H1 (cell line): ENCODE results near the gene ALDH1A3. TPM values are rescaled to one million over a fixed set of nuclear protein-coding genes. Genes with fewer than 3 reads are reported as not detected.

Experiments used
- CTCF ChIA-PET: fragments of 300-600 bp; sonication (Branson Sonifier 250); formaldehyde crosslinking; loops from one replicate; lab custom pipeline; 2021; ENCODE audit not compliant: partially characterized antibody; lab: Charles Lee
- POLR2A ChIA-PET: fragments of 300-600 bp; sonication (Branson Sonifier 250); formaldehyde crosslinking; loops from one replicate; lab custom pipeline; 2021; ENCODE audit warnings: inconsistent platforms; ENCODE audit not compliant: partially characterized antibody; lab: Charles Lee
- DNase-seq, 2 experiments: peaks; one replicate each; pipeline versions ENCODE4 v3.0.0 to v3.0.0-alpha.2; 2010 to 2022; ENCODE audit warnings: low spot score in 2 of 2, low read depth in 1 of 2, mixed read lengths in 1 of 2
- FAIRE-seq: peaks from 2 replicates; lab custom pipeline; 2011; peaks lifted over from hg19 to GRCh38; lab: Jason Lieb, UNC
- H2AFZ ChIP-seq: 2 replicates; pipeline ENCODE4 v1.8.1; 2012; ENCODE audit warnings: low read length, inconsistent platforms
- H2AK5ac ChIP-seq: 2 replicates; pipeline ENCODE4 v1.6.1; 2013; ENCODE audit warnings: low read depth, low read length
- H2BK120ac ChIP-seq: replicated peaks from 2 replicates; pipeline ENCODE3; 2013; ENCODE audit warnings: low read depth, low read length, inconsistent platforms
- H2BK12ac ChIP-seq: 2 replicates; pipeline ENCODE4 v1.6.1; 2013; ENCODE audit warnings: low read depth, low read length
- H2BK15ac ChIP-seq: 2 replicates; pipeline ENCODE4 v1.6.1; 2013; ENCODE audit warnings: low read length
- H2BK20ac ChIP-seq: 2 replicates; pipeline ENCODE4 v1.6.1; 2013; ENCODE audit warnings: low read length
- H2BK5ac ChIP-seq: 2 replicates; pipeline ENCODE4 v1.6.1; 2013; ENCODE audit warnings: low read depth, low read length
- H3K14ac ChIP-seq: 2 replicates; pipeline ENCODE4 v1.6.1; 2013; ENCODE audit warnings: inconsistent platforms; ENCODE audit not compliant: insufficient read length
- H3K18ac ChIP-seq: 2 replicates; pipeline ENCODE4 v1.6.1; 2013; ENCODE audit warnings: low read length; ENCODE audit errors: extremely low read depth
- H3K23ac ChIP-seq: 2 replicates; pipeline ENCODE4 v1.6.1; 2013; ENCODE audit warnings: inconsistent platforms; ENCODE audit not compliant: insufficient read length
- H3K23me2 ChIP-seq: 2 replicates; pipeline ENCODE4 v1.6.1; 2013; ENCODE audit warnings: low read depth, low read length
- H3K27ac ChIP-seq: 2 replicates; pipeline ENCODE4 v1.6.1; 2011; ENCODE audit warnings: low read depth, low read length, inconsistent platforms
- H3K27me3 ChIP-seq, 4 experiments: replicated peaks in 1 of 4; 1 replicate in 1 of 4; 2 replicates in 3 of 4; pipeline versions ENCODE4 v1.6.1 to v1.8.1; 2011 to 2013; ENCODE audit warnings: low read length in 3 of 4, mild to moderate bottlenecking in 3 of 4, inconsistent platforms in 2 of 4, mixed read lengths in 2 of 4, moderate library complexity in 1 of 4; ENCODE audit not compliant: control insufficient read depth in 3 of 4, insufficient read depth in 3 of 4; ENCODE audit errors: extremely low read depth in 1 of 4
- H3K36me3 ChIP-seq, 4 experiments: 2 replicates each; pipeline versions ENCODE4 v1.6.1 to v1.8.1; 2011 to 2013; ENCODE audit warnings: mild to moderate bottlenecking in 4 of 4, low read length in 3 of 4, moderate library complexity in 2 of 4, control low read depth in 1 of 4, inconsistent platforms in 1 of 4; ENCODE audit not compliant: insufficient read depth in 4 of 4, control insufficient read depth in 2 of 4
- H3K4ac ChIP-seq: replicated peaks from 2 replicates; pipeline ENCODE3; 2013; ENCODE audit warnings: low read length, low read depth, mixed read lengths, inconsistent platforms; ENCODE audit not compliant: insufficient read length
- H3K4me1 ChIP-seq, 4 experiments: replicated peaks in 1 of 4; 1 replicate in 1 of 4; 2 replicates in 3 of 4; pipeline versions ENCODE4 v1.6.1 to v1.8.1; 2011 to 2013; ENCODE audit warnings: low read length in 3 of 4, inconsistent platforms in 2 of 4, mixed read lengths in 1 of 4; ENCODE audit not compliant: insufficient read depth in 4 of 4, control insufficient read depth in 3 of 4
- H3K4me2 ChIP-seq, 2 experiments: 2 replicates each; pipeline versions ENCODE4 v1.6.1 to v1.8.1; 2011 to 2013; ENCODE audit warnings: low read depth in 2 of 2, low read length in 2 of 2, control low read depth in 1 of 2, inconsistent platforms in 1 of 2, mild to moderate bottlenecking in 1 of 2; ENCODE audit not compliant: insufficient read depth in 1 of 2
- H3K4me3 ChIP-seq, 4 experiments: fragments of 200-600, 300-600 bp in 1 of 4; sonication (generic), shearing (Covaris generic), sonication (Bioruptor Twin) in 1 of 4; 2 replicates each; pipeline versions ENCODE4 v1.5.1 to v1.8.1; 2011 to 2016; ENCODE audit warnings: low read length in 4 of 4, low read depth in 3 of 4, control low read depth in 2 of 4, inconsistent platforms in 2 of 4, mild to moderate bottlenecking in 2 of 4, mixed read lengths in 1 of 4, moderate library complexity in 1 of 4; ENCODE audit not compliant: insufficient read depth in 2 of 4; ENCODE audit errors: extremely low read depth in 1 of 4
- H3K56ac ChIP-seq: replicated peaks from 2 replicates; pipeline ENCODE3; 2013; ENCODE audit warnings: low read depth, mild to moderate bottlenecking, mixed read lengths, low read length, inconsistent platforms; ENCODE audit not compliant: insufficient read length
- H3K79me1 ChIP-seq: 2 replicates; pipeline ENCODE4 v1.6.1; 2013; ENCODE audit warnings: low read depth, low read length, control low read depth
- H3K79me2 ChIP-seq, 2 experiments: 2 replicates each; pipeline versions ENCODE4 v1.6.1 to v1.8.1; 2012 to 2013; ENCODE audit warnings: low read length in 2 of 2, mild to moderate bottlenecking in 2 of 2, inconsistent platforms in 1 of 2; ENCODE audit not compliant: insufficient read depth in 2 of 2, control insufficient read depth in 1 of 2
- H3K9ac ChIP-seq, 4 experiments: replicated peaks in 1 of 4; 1 replicate in 1 of 4; 2 replicates in 3 of 4; pipeline versions ENCODE4 v1.6.1 to v1.8.1; 2011 to 2013; ENCODE audit warnings: low read depth in 3 of 4, low read length in 3 of 4, control low read depth in 2 of 4, mild to moderate bottlenecking in 2 of 4, moderate library complexity in 2 of 4, inconsistent platforms in 1 of 4; ENCODE audit errors: extremely low read depth in 1 of 4
- H3K9me3 ChIP-seq, 2 experiments: 2 replicates each; pipeline versions ENCODE4 v1.6.1 to v1.8.1; 2012 to 2013; ENCODE audit warnings: mild to moderate bottlenecking in 2 of 2, moderate library complexity in 2 of 2, control low read depth in 1 of 2, inconsistent platforms in 1 of 2, low read depth in 1 of 2, low read length in 1 of 2, mixed read lengths in 1 of 2; ENCODE audit not compliant: insufficient read depth in 2 of 2
- H4K20me1 ChIP-seq, 2 experiments: replicated peaks in 1 of 2; 2 replicates each; pipeline versions ENCODE3 to v1.8.1; 2011 to 2013; ENCODE audit warnings: inconsistent platforms in 2 of 2, low read length in 2 of 2, mild to moderate bottlenecking in 1 of 2; ENCODE audit not compliant: insufficient read depth in 2 of 2, control insufficient read depth in 1 of 2
- H4K5ac ChIP-seq: 2 replicates; pipeline ENCODE4 v1.6.1; 2013; ENCODE audit warnings: low read length, low read depth, mixed read lengths, inconsistent platforms; ENCODE audit not compliant: insufficient read length
- H4K8ac ChIP-seq: 2 replicates; pipeline ENCODE4 v1.8.0; 2013; ENCODE audit warnings: mild to moderate bottlenecking, moderate library complexity, low read length, inconsistent platforms; ENCODE audit not compliant: insufficient read depth; ENCODE audit errors: extremely low read depth
- H4K91ac ChIP-seq: replicated peaks from 2 replicates; pipeline ENCODE3; 2013; ENCODE audit warnings: low read length, mixed read lengths, inconsistent platforms; ENCODE audit not compliant: insufficient read length
- BACH1 ChIP-seq: IDR thresholded peaks from 2 replicates; pipeline ENCODE4 v1.6.1; 2012; ENCODE audit warnings: low read length, improper control_type of control experiment
- BCL11A ChIP-seq, 2 experiments: IDR thresholded peaks; one replicate each; pipeline ENCODE4 v1.6.1; 2011; ENCODE audit warnings: low read depth in 2 of 2, low read length in 2 of 2, mild to moderate bottlenecking in 2 of 2
- EP300 ChIP-seq, 2 experiments: IDR thresholded peaks; 1 replicate in 1 of 2; 2 replicates in 1 of 2; pipeline ENCODE4 v1.6.1; 2011 to 2012; ENCODE audit warnings: low read depth in 2 of 2, low read length in 2 of 2, mild to moderate bottlenecking in 2 of 2, borderline replicate concordance in 1 of 2, inconsistent platforms in 1 of 2, moderate library complexity in 1 of 2
- EZH2 ChIP-seq: fragments of 200-600 bp; sonication (generic); IDR thresholded peaks from 2 replicates; pipeline ENCODE4 v1.7.1; 2012; ENCODE audit warnings: low read depth, mild to moderate bottlenecking, moderate library complexity, low read length, inconsistent platforms; ENCODE audit not compliant: severe bottlenecking
- JUN ChIP-seq: IDR thresholded peaks from 2 replicates; pipeline ENCODE4 v1.6.1; 2011; ENCODE audit warnings: low read depth, mild to moderate bottlenecking, improper control_type of control experiment, low read length
- MAFK ChIP-seq: IDR thresholded peaks from 2 replicates; pipeline ENCODE4 v1.6.1; 2012; ENCODE audit warnings: low read depth, mild to moderate bottlenecking, improper control_type of control experiment, low read length
- PHF8 ChIP-seq: fragments of 200-600 bp; sonication (generic); conservative IDR thresholded peaks from 2 replicates; pipeline ENCODE4 v1.7.1; 2012; ENCODE audit warnings: low read depth, mild to moderate bottlenecking, inconsistent platforms, low read length, moderate library complexity
- POLR2A ChIP-seq, 2 experiments: IDR thresholded peaks; 1 replicate in 1 of 2; 2 replicates in 1 of 2; pipeline ENCODE4 v1.6.1; 2011; ENCODE audit warnings: low read depth in 2 of 2, low read length in 2 of 2, mild to moderate bottlenecking in 2 of 2; ENCODE audit errors: control extremely low read depth in 1 of 2
- RXRA ChIP-seq: IDR thresholded peaks from 2 replicates; pipeline ENCODE4 v1.6.1; 2011; ENCODE audit warnings: low read depth, mild to moderate bottlenecking, low read length, moderate library complexity; ENCODE audit not compliant: insufficient read depth
- SAP30 ChIP-seq: fragments of 300-600 bp; sonication (generic); IDR thresholded peaks from 2 replicates; pipeline ENCODE4 v1.7.1; 2012; ENCODE audit warnings: low read length, moderate library complexity, mild to moderate bottlenecking, inconsistent platforms; ENCODE audit not compliant: insufficient read depth, insufficient replicate concordance
- WGBS, 2 experiments: shearing (Covaris generic) in 1 of 2; methylation state at CpG; one replicate each; pipeline versions ENCODE4 v1.1.6 to v1.1.7; 2013 to 2015; ENCODE audit warnings: low lambda C conversion rate in 2 of 2, mixed read lengths in 2 of 2, inconsistent platforms in 1 of 2, low coverage in 1 of 2, missing lambda C conversion rate in 1 of 2; ENCODE audit not compliant: insufficient replicate concordance in 2 of 2, insufficient coverage in 1 of 2, insufficient read length in 1 of 2; ENCODE audit errors: extremely low coverage in 1 of 2, missing lambda C conversion rate in 1 of 2; 5-methylcytosine and 5-hydroxymethylcytosine counted together
- polyA plus RNA-seq, 7 experiments: library from polyadenylated mRNA; depleted of rRNA in 3 of 7; stranded (reverse) in 5 of 7; unstranded in 2 of 7; fragments of >200 nt in 5 of 7; fragments of 200-250 nt in 2 of 7; gene quantifications; 1 replicate in 5 of 7; 2 replicates in 1 of 7; 4 replicates in 1 of 7; pipeline versions ENCODE4 v1.2.1 to v1.2.3, GENCODE V29; 2011 to 2013; ENCODE audit warnings: missing spikeins in 2 of 7, mixed read lengths in 2 of 7
- total RNA-seq: library from RNA; stranded (reverse); fragmentation: NEBNext Ultra II Directional; extraction: Animal tissue kit (Norgen Biotek cat#: 25700); gene quantifications from 2 replicates; pipeline ENCODE4 v1.2.1, GENCODE V29; 2021
- TF ChIP-seq, protein P1 (sequence below): IDR thresholded peaks from 2 replicates; pipeline ENCODE4 v1.6.1; 2012; ENCODE audit warnings: inconsistent platforms
- TF ChIP-seq, protein P2 (sequence below): IDR thresholded peaks from 2 replicates; pipeline ENCODE4 v1.6.1; 2011; ENCODE audit warnings: low read depth, mild to moderate bottlenecking, low read length; ENCODE audit not compliant: insufficient read depth

The ALDH1A3 gene
- total and polyA plus RNA-seq, 2 of the 8 experiments (the other 6 are each of a cell fraction or from before 2014, with no cell fraction given), result 2.2 to 5.5 TPM

DNA sequence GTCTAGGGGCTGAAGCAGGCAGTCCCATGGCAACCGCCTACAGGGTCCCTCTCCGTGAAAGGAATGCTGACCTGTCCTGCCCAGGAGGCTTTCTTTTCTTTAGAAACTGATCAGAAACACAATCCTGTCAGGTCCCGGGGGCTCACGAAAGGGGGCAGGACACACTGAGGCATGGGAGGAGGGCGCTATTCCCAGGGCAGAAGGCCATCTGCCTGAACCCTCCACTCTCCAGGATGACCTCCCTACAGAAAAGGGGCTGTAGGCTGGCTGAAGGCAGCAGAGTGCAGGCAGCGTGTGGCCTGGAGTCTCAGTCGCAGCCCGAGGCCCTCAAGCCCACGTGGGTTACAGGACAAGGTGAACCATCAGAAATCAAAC lies 21.2 kb downstream of the ALDH1A3 start:
- POLR2A ChIA-PET, result no interaction called here
- H2BK20ac ChIP-seq, result no peak overlapping the region
- FAIRE-seq, result no peak
- H3K27ac ChIP-seq, result no peak overlapping the region
- no peak for TF ChIP-seq SAP30
- TF ChIP-seq POLR2A (IDR thresholded peaks at IDR 0.05; ENCODE audit: control extremely low read depth in 1 of 2, low read depth in 2 of 2, low read length in 2 of 2), result no peak
- TF ChIP-seq PHF8, result no peak
- no peak for TF ChIP-seq EP300 (IDR thresholded peaks at IDR 0.05; ENCODE audit: borderline replicate concordance in 1 of 2, low read depth in 2 of 2, low read length in 2 of 2)
- TF ChIP-seq, protein P1, sequence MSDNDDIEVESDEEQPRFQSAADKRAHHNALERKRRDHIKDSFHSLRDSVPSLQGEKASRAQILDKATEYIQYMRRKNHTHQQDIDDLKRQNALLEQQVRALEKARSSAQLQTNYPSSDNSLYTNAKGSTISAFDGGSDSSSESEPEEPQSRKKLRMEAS, result no peak
- no peak for TF ChIP-seq EZH2
- TF ChIP-seq BACH1, result no peak
- TF ChIP-seq MAFK, result no peak
- TF ChIP-seq, protein P2, sequence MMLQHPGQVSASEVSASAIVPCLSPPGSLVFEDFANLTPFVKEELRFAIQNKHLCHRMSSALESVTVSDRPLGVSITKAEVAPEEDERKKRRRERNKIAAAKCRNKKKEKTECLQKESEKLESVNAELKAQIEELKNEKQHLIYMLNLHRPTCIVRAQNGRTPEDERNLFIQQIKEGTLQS, result no peak
- TF ChIP-seq JUN, result no peak
- TF ChIP-seq RXRA, result no peak
- no peak for TF ChIP-seq BCL11A (IDR thresholded peaks at IDR 0.05; ENCODE audit: low read depth in 2 of 2, low read length in 2 of 2)
- no peaks in the 10 kb centered on the region for H3K23me2 ChIP-seq
- H2BK15ac ChIP-seq, result no peak overlapping the region
- H3K56ac ChIP-seq, result no peak overlapping the region
- CTCF ChIA-PET, result interaction anchor here (1.0 to 13.4 kb wide), 3 partner anchors 9 to 103 kb away, joined by 3 to 150 read pairs (median 7); partner anchors contain the start of gene LRRK1
- 79% methylated on average over 9 of the region's 9 CpGs; no CpG with 5 or more reads in 1 of the 2 experiments for WGBS, 2 experiments
- H3K4ac ChIP-seq, result no peak overlapping the region
- H3K4me3 ChIP-seq, result no peak overlapping the region
- no peak overlapping the region for H2BK5ac ChIP-seq
- no peak overlapping the region for H4K91ac ChIP-seq
- no peak overlapping the region for H2AFZ ChIP-seq
- no peak overlapping the region for H3K14ac ChIP-seq
- no peaks in the 10 kb centered on the region for H3K9me3 ChIP-seq
- no peak overlapping the region for H2BK120ac ChIP-seq
- no peak overlapping the region for H2AK5ac ChIP-seq
- H3K4me2 ChIP-seq, result no peak overlapping the region
- H2BK12ac ChIP-seq, result no peak overlapping the region
- H4K5ac ChIP-seq, result no peak overlapping the region
- H3K18ac ChIP-seq, result no peak overlapping the region
- H3K23ac ChIP-seq, result no peak overlapping the region
- no peak overlapping the region for H3K9ac ChIP-seq
- DNase-seq, result no peak
- H4K20me1 ChIP-seq, result no peaks in the 10 kb centered on the region
- H4K8ac ChIP-seq, result no peak overlapping the region
- H3K27me3 ChIP-seq, result no peaks in the 10 kb centered on the region
- H3K36me3 ChIP-seq, result no peaks in the 10 kb centered on the region
- H3K79me2 ChIP-seq, result no peaks in the 10 kb centered on the region
- H3K79me1 ChIP-seq, result no peaks in the 10 kb centered on the region
- peaks cover 0 to 10% (median 3%) of the 10 kb centered on the region in 4 experiments; a peak in 5 of 7 replicates for H3K4me1 ChIP-seq
